SK-N-MC (cell line): ENCODE data around the gene NALCN.

Experiments
- DNase-seq: peaks from one replicate; pipeline ENCODE4 v3.0.0-alpha.2; 2011; ENCODE audit warnings: low read depth, low spot score
- H3K27ac ChIP-seq: fragments of 200-600 bp; sonication (generic); 2 replicates; pipeline ENCODE4 v1.5.1; 2016; ENCODE audit warnings: mixed run types
- H3K36me3 ChIP-seq: fragments of 200-600 bp; sonication (generic); 2 replicates; pipeline ENCODE4 v1.6.1; 2017; ENCODE audit warnings: antibody characterized with exemption, low read length, mixed read lengths; ENCODE audit not compliant: insufficient read depth
- H3K4me3 ChIP-seq: fragments of 200-600 bp; sonication (generic); 2 replicates; pipeline ENCODE4 v1.5.1; 2016
- H3K9ac ChIP-seq: fragments of 200-600 bp; sonication (generic); 2 replicates; pipeline ENCODE4 v1.8.0; 2017; ENCODE audit warnings: mixed run types, mixed read lengths; ENCODE audit not compliant: insufficient read length
- H3K9me3 ChIP-seq: fragments of 200-600 bp; sonication (generic); 2 replicates; pipeline ENCODE4 v1.6.1; 2017; ENCODE audit warnings: low read depth, mild to moderate bottlenecking, antibody characterized with exemption, low read length, moderate library complexity, mixed read lengths
- EZH2 ChIP-seq: fragments of 200-600 bp; sonication (generic); IDR thresholded peaks from one replicate; pipeline ENCODE4 v1.6.1; 2017; ENCODE audit warnings: antibody characterized with exemption
- FOXP2 ChIP-seq: optimal IDR thresholded peaks from 2 replicates; pipeline ENCODE3; 2011; ENCODE audit warnings: mild to moderate bottlenecking, moderate library complexity; ENCODE audit not compliant: insufficient read depth; ENCODE audit errors: extremely low read length, control extremely low read depth
- POLR2AphosphoS5 ChIP-seq: IDR thresholded peaks from 2 replicates; pipeline ENCODE4 v1.6.1; 2012; ENCODE audit warnings: mild to moderate bottlenecking, low read depth, low read length, borderline replicate concordance

NALCN gene

GRCh38 chr13:101140087-101140770 is 276.1 kb downstream of the NALCN start:
- Histone ChIP-seq H3K9ac (no peak overlapping the region), H3K27ac (0 out of 2 replicates have a peak overlapping the region, but pooled peaks have one; percentile 38), H3K9me3 (no peaks in the 10 kb centered on the region), H3K4me3 (peak overlapping the region; percentile 51), H3K36me3 (no peaks in the 10 kb centered on the region)
- DNase-seq: no peak
- TF ChIP-seq FOXP2 (no peak), EZH2 (no peak), POLR2AphosphoS5 (no peak)

GRCh38 chr13:101139081-101139480 is 277.2 kb downstream of the NALCN start:
- H3K9ac ChIP-seq: peak overlapping the region; percentile 32

GRCh38 chr13:101127741-101128353 is 288.5 kb downstream of the NALCN start:
- no peak overlapping the region; the same call in 1 of the 2 replicates for H3K27ac ChIP-seq
- H3K9ac ChIP-seq: no peak overlapping the region
- H3K9me3 ChIP-seq: no peaks in the 10 kb centered on the region
- DNase-seq: peak; percentile 66
- H3K4me3 ChIP-seq: no peak overlapping the region
- TF ChIP-seq POLR2AphosphoS5: no peak
- no peak for TF ChIP-seq EZH2
- TF ChIP-seq FOXP2: no peak
- H3K36me3 ChIP-seq: no peaks in the 10 kb centered on the region

More at GRCh38 chr13:101139081-101139480, 277.2 kb downstream of the NALCN start:
- DNase-seq: no peak
- H3K4me3 ChIP-seq: no peak overlapping the region
- no peaks in the 10 kb centered on the region for H3K36me3 ChIP-seq
- TF ChIP-seq EZH2 (no peak), POLR2AphosphoS5 (no peak), FOXP2 (no peak)
- H3K9me3 ChIP-seq: no peaks in the 10 kb centered on the region
- no peak overlapping the region for H3K27ac ChIP-seq

DNA sequence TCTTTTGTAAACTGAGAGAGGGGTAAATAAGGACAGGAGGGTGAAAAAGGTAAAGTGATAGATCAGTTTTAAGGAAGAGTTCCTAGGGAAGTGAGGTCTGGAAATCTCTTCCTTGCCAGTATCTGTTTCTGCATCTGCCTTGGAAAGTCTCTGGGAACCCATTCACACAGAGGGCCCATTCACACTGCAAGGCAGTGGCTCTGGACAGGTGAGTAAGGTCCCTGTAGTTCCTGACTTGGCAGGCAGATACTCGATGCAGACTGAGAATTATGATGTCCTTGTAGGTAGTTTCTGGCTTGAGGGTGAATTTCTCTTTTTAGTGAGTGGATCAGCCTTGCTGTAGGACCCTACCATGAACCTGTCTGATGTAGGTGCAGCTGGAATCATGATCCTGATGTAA is 293.3 kb downstream of the NALCN start:
- no peak for DNase-seq
- TF ChIP-seq EZH2 (no peak), FOXP2 (no peak), POLR2AphosphoS5 (no peak)
- H3K9ac ChIP-seq: no peak overlapping the region

GRCh38 chr13:101121608-101122007 is 294.7 kb downstream of the NALCN start:
- no peak overlapping the region for H3K27ac ChIP-seq
- no peak overlapping the region for H3K9ac ChIP-seq
- H3K9me3 ChIP-seq: no peaks in the 10 kb centered on the region
- H3K4me3 ChIP-seq: no peak overlapping the region
- TF ChIP-seq POLR2AphosphoS5 (no peak), EZH2 (no peak), FOXP2 (no peak)
- no peak for DNase-seq
- no peaks in the 10 kb centered on the region for H3K36me3 ChIP-seq

More for the DNA sequence above, 293.3 kb downstream of the NALCN start:
- Histone ChIP-seq H3K9me3 (no peaks in the 10 kb centered on the region), H3K4me3 (no peak overlapping the region), H3K27ac (no peak overlapping the region), H3K36me3 (no peaks in the 10 kb centered on the region)

DNA sequence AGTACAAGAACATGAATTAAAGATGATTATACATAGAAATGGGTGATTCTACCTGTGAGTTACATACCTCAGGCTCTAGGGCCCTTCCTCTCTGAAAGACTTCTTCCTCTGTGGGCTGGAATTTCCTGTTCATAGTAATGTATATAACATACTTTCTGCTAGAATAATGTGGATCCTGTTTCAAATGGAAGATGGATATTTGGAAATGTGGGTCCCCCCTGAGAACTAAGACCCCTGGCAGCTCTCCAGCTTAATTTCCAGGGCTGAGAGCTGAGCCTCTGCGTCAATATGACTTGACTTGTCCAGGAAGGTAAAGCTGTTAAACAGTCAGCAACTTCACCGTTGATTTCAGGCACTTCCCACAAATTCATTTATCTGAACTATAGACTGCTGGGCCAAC is 296.3 kb downstream of the NALCN start:
- DNase-seq: no peak
- Histone ChIP-seq H3K9ac (no peak overlapping the region), H3K27ac (no peak overlapping the region), H3K9me3 (no peaks in the 10 kb centered on the region), H3K36me3 (no peaks in the 10 kb centered on the region), H3K4me3 (no peak overlapping the region)
- TF ChIP-seq FOXP2 (no peak), EZH2 (no peak), POLR2AphosphoS5 (no peak)

GRCh38 chr13:101116826-101117225 is 299.5 kb downstream of the NALCN start:
- Histone ChIP-seq H3K9ac (no peak overlapping the region), H3K9me3 (no peaks in the 10 kb centered on the region), H3K4me3 (no peak overlapping the region), H3K27ac (no peak overlapping the region), H3K36me3 (no peaks in the 10 kb centered on the region)
- TF ChIP-seq POLR2AphosphoS5: no peak
- TF ChIP-seq EZH2: no peak
- no peak for TF ChIP-seq FOXP2
- DNase-seq: no peak

- Histone ChIP-seq H3K9me3 (no peaks in the 10 kb centered on the region), H3K9ac (no peak overlapping the region), H3K27ac (peak overlapping the region; percentile 48; the same call in 1 of the 2 replicates), H3K36me3 (no peaks in the 10 kb centered on the region), H3K4me3 (no peak overlapping the region)
- TF ChIP-seq FOXP2: no peak
- no peak for TF ChIP-seq EZH2
- TF ChIP-seq POLR2AphosphoS5: no peak
- DNase-seq: peak; percentile 24
Measured at GRCh38 chr13:101116341-101116740, 300.0 kb downstream of the NALCN start.

GRCh38 chr13:101115762-101116171 is 300.5 kb downstream of the NALCN start:
- TF ChIP-seq EZH2 (no peak), POLR2AphosphoS5 (no peak), FOXP2 (no peak)
- no peak overlapping the region for H3K9ac ChIP-seq

More at GRCh38 chr13:101115762-101116171, 300.5 kb downstream of the NALCN start:
- no peaks in the 10 kb centered on the region for H3K36me3 ChIP-seq
- H3K4me3 ChIP-seq: peak overlapping the region; percentile 22; the same call in 1 of the 2 replicates
- peak overlapping the region; percentile 55; the same call in 1 of the 2 replicates for H3K27ac ChIP-seq
- H3K9me3 ChIP-seq: no peaks in the 10 kb centered on the region
- DNase-seq: peak; percentile 51
